ENCODE measurements around the gene NTM. TPM values are rescaled to one million over a fixed set of nuclear protein-coding genes. Genes with fewer than 3 reads are reported as not detected.

NTM gene
- total and polyA plus RNA-seq, 8 donors = 0.04 to 4.4 (median 0.50) TPM

DNA sequence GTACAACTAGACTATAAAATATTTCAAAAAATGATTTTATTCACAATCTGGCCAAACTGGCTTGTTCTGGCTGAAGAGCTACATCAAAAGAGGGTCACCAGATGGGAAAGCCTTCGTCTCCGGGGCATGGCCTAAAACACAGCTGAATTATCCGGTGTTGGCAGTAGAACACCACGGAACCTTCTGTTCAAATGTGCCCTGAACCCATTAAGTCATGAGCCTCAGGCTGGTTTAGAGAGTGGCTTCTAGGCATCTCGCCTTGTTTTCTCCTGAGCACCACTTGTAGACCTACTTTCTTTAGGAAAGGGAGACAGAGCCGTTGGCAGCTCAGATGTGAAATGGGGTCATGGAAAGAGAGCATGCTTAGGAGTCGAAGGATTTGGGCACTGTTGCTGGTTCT is 890.2 kb downstream of the NTM start:
- Histone ChIP-seq H3K36me3 (no peaks in the 10 kb centered on the region), H3K27me3 (no peaks in the 10 kb centered on the region), H3K4me3 (no peak overlapping the region), H3K27ac (no peak overlapping the region), H3K4me1 (no peaks in the 10 kb centered on the region), H3K9me3 (no peaks in the 10 kb centered on the region)
- TF ChIP-seq, protein P1, sequence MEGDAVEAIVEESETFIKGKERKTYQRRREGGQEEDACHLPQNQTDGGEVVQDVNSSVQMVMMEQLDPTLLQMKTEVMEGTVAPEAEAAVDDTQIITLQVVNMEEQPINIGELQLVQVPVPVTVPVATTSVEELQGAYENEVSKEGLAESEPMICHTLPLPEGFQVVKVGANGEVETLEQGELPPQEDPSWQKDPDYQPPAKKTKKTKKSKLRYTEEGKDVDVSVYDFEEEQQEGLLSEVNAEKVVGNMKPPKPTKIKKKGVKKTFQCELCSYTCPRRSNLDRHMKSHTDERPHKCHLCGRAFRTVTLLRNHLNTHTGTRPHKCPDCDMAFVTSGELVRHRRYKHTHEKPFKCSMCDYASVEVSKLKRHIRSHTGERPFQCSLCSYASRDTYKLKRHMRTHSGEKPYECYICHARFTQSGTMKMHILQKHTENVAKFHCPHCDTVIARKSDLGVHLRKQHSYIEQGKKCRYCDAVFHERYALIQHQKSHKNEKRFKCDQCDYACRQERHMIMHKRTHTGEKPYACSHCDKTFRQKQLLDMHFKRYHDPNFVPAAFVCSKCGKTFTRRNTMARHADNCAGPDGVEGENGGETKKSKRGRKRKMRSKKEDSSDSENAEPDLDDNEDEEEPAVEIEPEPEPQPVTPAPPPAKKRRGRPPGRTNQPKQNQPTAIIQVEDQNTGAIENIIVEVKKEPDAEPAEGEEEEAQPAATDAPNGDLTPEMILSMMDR (IDR thresholded peaks at IDR 0.05) = no peak
- no peak for FAIRE-seq
- intact Hi-C loops (cut with DNase I) = no loop called here
- no peak for DNase-seq
- 67 to 80% methylated on average over 7 of the region's 7 CpGs for WGBS, 2 donors
- no peak for ATAC-seq

DNA sequence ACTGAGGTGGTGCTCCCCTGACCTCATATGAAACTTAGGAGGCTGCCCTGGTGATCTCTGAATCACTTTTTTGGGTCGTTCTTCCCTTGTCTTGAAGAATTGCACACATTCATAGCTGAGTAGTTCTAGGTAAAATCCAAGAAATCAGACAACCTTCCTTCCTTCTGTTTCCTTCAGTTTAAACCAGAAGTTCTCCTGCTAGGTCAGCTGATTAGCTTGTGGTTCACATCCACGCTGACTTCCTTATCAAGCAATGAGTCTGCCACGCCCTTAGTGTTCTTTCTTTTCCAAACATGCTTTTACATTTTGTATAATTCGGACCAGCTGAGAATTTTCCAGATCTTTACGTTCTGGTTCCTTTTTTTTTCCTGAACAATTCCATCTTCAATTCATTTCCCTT is 892.8 kb downstream of the NTM start:
- Histone ChIP-seq H3K4me3 (no peak overlapping the region), H3K27me3 (no peaks in the 10 kb centered on the region), H3K36me3 (no peaks in the 10 kb centered on the region), H3K27ac (no peak overlapping the region), H3K9me3 (no peaks in the 10 kb centered on the region), H3K4me1 (no peaks in the 10 kb centered on the region)
- WGBS, 2 donors = 43 to 46% methylated on average over 5 of the region's 5 CpGs
- intact Hi-C loops (cut with DNase I) = no loop called here
- TF ChIP-seq, protein P1 (IDR thresholded peaks at IDR 0.05) = no peak
- ATAC-seq (no peak), DNase-seq (no peak), FAIRE-seq (no peak)

DNA sequence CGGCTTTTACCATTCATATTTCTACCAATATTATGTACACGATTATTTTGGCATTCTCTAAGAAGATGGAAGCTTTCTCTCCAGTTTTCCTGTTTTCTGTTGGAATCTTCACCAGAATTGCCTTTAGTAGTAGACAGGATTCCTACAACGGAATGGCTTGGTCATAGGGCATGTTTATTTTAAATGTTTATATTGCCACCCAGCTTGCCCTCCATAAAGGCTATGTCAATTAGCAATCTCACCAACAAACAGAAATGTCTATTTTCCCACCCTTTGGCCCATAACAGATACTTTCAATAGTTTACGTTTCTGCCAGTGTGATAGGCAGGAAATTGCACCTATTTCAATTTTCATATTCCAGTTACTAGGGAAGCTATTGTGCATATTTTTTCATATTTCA is 893.5 kb downstream of the NTM start:
- WGBS, 2 donors = 42 to 55% methylated on average over 4 of the region's 4 CpGs
- no peak for ATAC-seq
- no peak for DNase-seq
- Histone ChIP-seq H3K4me1 (no peaks in the 10 kb centered on the region), H3K36me3 (no peaks in the 10 kb centered on the region), H3K27ac (no peak overlapping the region), H3K9me3 (no peaks in the 10 kb centered on the region), H3K27me3 (no peaks in the 10 kb centered on the region), H3K4me3 (no peak overlapping the region)
- TF ChIP-seq, protein P1 (IDR thresholded peaks at IDR 0.05) = no peak
- intact Hi-C loops (cut with DNase I) = no loop called here
- no peak for FAIRE-seq

GRCh38 chr11:132264616-132265015 is 894.2 kb downstream of the NTM start:
- intact Hi-C loops (cut with DNase I) = no loop called here
- H3K4me3 ChIP-seq = no peak overlapping the region
- ATAC-seq (no peak), DNase-seq (no peak), FAIRE-seq (no peak)
- H3K4me1 ChIP-seq = no peaks in the 10 kb centered on the region
- no peaks in the 10 kb centered on the region for H3K27me3 ChIP-seq
- no peaks in the 10 kb centered on the region for H3K36me3 ChIP-seq
- TF ChIP-seq, protein P1 (IDR thresholded peaks at IDR 0.05) = no peak
- no peak overlapping the region for H3K27ac ChIP-seq
- WGBS, 2 donors = 67 to 87% methylated on average over 1 of the region's 1 CpG
- no peaks in the 10 kb centered on the region for H3K9me3 ChIP-seq

GRCh38 chr11:132278801-132279574 is 908.6 kb downstream of the NTM start:
- TF ChIP-seq, protein P1 (IDR thresholded peaks at IDR 0.05) = no peak
- FAIRE-seq = no peak
- H3K9me3 ChIP-seq = no peaks in the 10 kb centered on the region
- intact Hi-C loops (cut with DNase I) = no loop called here
- H3K4me1 ChIP-seq = no peaks in the 10 kb centered on the region
- 42 to 55% methylated on average over 6 of the region's 6 CpGs for WGBS, 2 donors
- no peak overlapping the region for H3K27ac ChIP-seq
- peaks cover 0 to 6% (median 0%) of the 10 kb centered on the region in 4 donors for H3K27me3 ChIP-seq
- no peak for ATAC-seq
- no peaks in the 10 kb centered on the region for H3K36me3 ChIP-seq
- DNase-seq = no peak
- no peak overlapping the region for H3K4me3 ChIP-seq
